Chondrocyte (in vitro differentiated cells): Measurements from ENCODE around the gene PPARG. TPM values are rescaled to one million over a fixed set of nuclear protein-coding genes. Genes with fewer than 3 reads are reported as not detected.

ENCODE experiments used
- DNase-seq: peaks from one replicate; pipeline ENCODE4 v3.0.0; 2021; ENCODE audit warnings: mixed read lengths, low spot score
- H3K27ac Mint-ChIP-seq: one replicate; pipeline ENCODE4 v1.8.0; 2021; ENCODE audit warnings: mild to moderate bottlenecking, moderate library complexity, mixed read lengths; ENCODE audit not compliant: unreplicated experiment
- H3K27me3 Mint-ChIP-seq: 2 replicates; pipeline ENCODE4 v1.8.0; 2021; ENCODE audit warnings: low read depth, mixed read lengths
- H3K36me3 Mint-ChIP-seq: 2 replicates; pipeline ENCODE4 v1.8.0; 2021; ENCODE audit warnings: low read depth, mixed read lengths
- H3K4me1 Mint-ChIP-seq: 2 replicates; pipeline ENCODE4 v1.8.0; 2021; ENCODE audit warnings: low read depth, mild to moderate bottlenecking, mixed read lengths
- H3K4me3 Mint-ChIP-seq: one replicate; pipeline ENCODE4 v1.8.0; 2021; ENCODE audit warnings: mild to moderate bottlenecking, moderate library complexity, mixed read lengths; ENCODE audit not compliant: unreplicated experiment
- H3K9me3 Mint-ChIP-seq: 2 replicates; pipeline ENCODE4 v1.8.0; 2021; ENCODE audit warnings: low read depth, mixed read lengths
- CTCF ChIP-seq: fragments of 200-600 bp; sonication (generic); IDR thresholded peaks from 2 replicates; pipeline ENCODE4 v1.5.0; 2021; ENCODE audit warnings: antibody characterized with exemption, mild to moderate bottlenecking, moderate library complexity
- total RNA-seq: library from RNA; stranded (reverse); gene quantifications from 3 replicates; pipeline ENCODE4 v1.2.1, GENCODE V29; 2021

The PPARG gene
- total RNA-seq, 1 donor from 2014 or later: 9.2 TPM

DNA sequence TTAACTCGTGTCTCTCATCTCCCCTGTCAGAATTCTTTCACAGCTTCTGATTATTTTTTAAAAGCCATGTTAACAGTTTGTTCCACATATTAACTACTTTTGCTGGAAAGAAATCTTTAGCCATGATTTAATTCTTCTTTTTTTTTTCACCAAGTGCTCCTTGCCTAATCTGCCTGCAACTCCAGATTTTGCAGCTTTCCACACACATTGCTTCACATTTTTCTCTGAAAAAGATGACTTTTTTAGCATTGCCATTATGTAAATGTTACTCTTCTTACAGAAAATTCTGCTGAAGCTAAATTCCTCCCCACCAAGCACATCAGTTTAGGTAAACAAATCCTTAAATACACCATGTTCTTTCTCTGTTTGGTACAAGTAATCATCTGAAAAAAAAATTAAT, 23.4 kb upstream of the PPARG start:
- DNase-seq: no peak
- H3K27ac Mint-ChIP-seq: no peak overlapping the region
- no peaks in the 10 kb centered on the region for H3K9me3 Mint-ChIP-seq
- no peaks in the 10 kb centered on the region for H3K36me3 Mint-ChIP-seq
- peaks cover 6% of the 10 kb centered on the region for H3K27me3 Mint-ChIP-seq
- no peak for TF ChIP-seq CTCF
- no peaks in the 10 kb centered on the region for H3K4me1 Mint-ChIP-seq
- no peak overlapping the region for H3K4me3 Mint-ChIP-seq

DNA sequence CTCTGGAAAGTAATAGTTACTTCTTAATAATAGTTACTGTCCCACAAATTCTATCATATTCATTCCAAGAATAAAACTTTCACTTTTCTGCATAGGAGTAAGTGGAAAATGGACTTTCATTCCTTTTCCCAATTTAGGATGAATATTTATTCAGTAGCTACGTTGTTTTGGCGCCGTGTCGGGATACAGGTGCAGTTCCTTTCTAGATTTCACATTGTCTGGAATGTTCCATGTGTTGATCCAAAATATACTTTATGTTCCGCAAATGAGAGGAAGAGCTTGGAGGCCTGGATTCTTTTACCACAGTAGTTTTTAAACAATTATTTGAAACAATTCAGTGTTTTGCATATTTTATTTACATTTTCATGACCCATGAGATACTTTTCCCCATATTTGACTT, 22.8 kb upstream of the PPARG start:
- H3K4me1 Mint-ChIP-seq: no peaks in the 10 kb centered on the region

DNA sequence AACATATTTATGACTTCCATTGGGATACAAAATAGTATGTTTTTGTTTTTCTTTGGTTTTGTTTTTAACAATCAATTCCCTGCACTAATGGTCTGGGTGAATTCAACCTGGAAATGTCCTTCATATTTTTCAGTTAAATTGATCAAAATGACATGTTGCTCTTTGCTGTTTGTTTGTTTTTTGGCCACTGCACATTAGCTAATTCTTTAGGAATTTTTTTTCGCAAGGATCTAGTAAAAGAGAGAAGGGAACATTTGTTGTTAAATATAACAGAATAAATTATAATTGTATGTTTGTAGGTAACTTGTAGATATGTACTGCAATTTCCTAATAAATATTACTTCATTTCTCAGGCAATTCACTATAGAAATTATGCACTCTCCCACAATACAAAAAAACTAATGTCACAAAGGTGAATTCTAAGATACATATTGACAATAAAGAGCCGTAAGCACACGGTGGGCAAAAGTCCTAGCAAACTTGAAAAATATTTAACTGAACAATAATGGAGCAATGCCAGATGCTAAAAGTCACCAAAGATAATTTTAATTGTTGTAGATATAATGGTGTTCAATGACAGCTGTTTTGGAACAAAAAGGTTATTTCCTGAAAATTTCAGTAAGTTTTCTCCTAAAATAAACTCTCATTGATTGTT, 21.4 kb upstream of the PPARG start:
- Mint-ChIP-seq H3K4me1 (no peaks in the 10 kb centered on the region), H3K4me3 (no peak overlapping the region), H3K27ac (no peak overlapping the region), H3K36me3 (no peaks in the 10 kb centered on the region), H3K27me3 (peaks cover 10% of the 10 kb centered on the region), H3K9me3 (no peaks in the 10 kb centered on the region)
- no peak for TF ChIP-seq CTCF
- no peak for DNase-seq

More for the DNA sequence above, 22.8 kb upstream of the PPARG start:
- no peak overlapping the region for H3K27ac Mint-ChIP-seq
- no peak for TF ChIP-seq CTCF
- H3K4me3 Mint-ChIP-seq: no peak overlapping the region
- H3K9me3 Mint-ChIP-seq: no peaks in the 10 kb centered on the region
- peaks cover 6% of the 10 kb centered on the region for H3K27me3 Mint-ChIP-seq
- no peaks in the 10 kb centered on the region for H3K36me3 Mint-ChIP-seq
- DNase-seq: no peak

DNA sequence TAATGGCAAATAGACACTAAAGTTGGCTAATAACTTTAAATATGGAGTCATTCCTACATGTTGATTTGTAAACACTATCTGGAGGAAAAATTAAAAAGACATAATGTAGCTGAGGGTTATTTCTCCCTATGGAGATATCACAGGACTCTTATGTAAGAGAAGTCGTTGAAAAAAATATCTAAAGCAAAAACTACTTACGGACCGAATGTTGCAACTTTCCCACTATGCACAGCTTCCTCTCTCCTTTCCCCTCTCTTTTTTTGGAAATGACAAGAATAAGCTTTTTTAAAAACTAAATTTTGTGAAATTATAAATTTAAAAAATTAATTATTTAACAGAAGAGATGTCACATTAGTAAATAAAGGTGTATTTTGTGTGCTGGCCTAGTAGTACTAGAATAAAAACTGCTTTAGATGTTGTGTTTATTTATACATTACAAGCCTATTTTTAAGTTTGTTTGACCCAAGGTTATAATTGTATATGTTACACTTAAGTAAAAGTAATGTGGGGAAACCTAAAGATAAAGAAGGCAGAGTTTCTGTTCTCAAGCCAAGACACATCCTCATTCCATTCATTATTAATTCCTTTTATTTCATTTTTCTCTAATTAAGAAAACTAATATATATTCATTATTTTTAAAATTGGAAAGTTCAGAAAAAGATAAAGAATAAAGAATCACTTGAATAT, 20.7 kb upstream of the PPARG start:
- no peaks in the 10 kb centered on the region for H3K36me3 Mint-ChIP-seq
- no peak for DNase-seq
- no peak overlapping the region for H3K4me3 Mint-ChIP-seq
- no peaks in the 10 kb centered on the region for H3K9me3 Mint-ChIP-seq
- no peak overlapping the region for H3K27ac Mint-ChIP-seq
- peaks cover 11% of the 10 kb centered on the region for H3K27me3 Mint-ChIP-seq
- no peaks in the 10 kb centered on the region for H3K4me1 Mint-ChIP-seq
- TF ChIP-seq CTCF: no peak

DNA sequence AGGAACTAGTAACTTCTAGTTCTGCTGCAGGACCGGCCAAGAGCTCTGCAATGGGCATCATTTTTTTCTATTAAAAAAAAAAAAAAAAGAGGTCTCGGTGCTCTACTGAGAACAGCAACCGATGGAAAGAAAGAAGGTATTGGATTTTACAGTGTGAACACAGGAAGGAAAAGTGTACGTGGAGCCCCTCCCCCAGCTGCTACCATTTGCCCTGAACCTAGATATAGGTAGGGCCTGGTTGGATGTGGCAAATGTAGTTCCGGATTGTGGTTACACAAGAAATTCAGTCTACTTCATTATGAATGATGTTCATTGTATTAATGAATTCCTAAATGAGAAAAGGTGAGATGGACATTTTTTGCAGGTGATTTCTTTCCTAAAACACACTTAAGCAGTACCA, 17.9 kb upstream of the PPARG start:
- no peak overlapping the region for H3K27ac Mint-ChIP-seq
- DNase-seq: no peak
- no peaks in the 10 kb centered on the region for H3K4me1 Mint-ChIP-seq
- H3K36me3 Mint-ChIP-seq: no peaks in the 10 kb centered on the region
- H3K9me3 Mint-ChIP-seq: no peaks in the 10 kb centered on the region
- TF ChIP-seq CTCF: no peak
- H3K4me3 Mint-ChIP-seq: no peak overlapping the region
- H3K27me3 Mint-ChIP-seq: peaks cover 13% of the 10 kb centered on the region
